HG03159 (cell line): ENCODE data around the gene DHX35.

Source experiments
- ATAC-seq: cut with Tn5 transposase; IDR thresholded peaks from one replicate; pipeline ENCODE4 v1.9.1; 2021; ENCODE audit warnings: mild to moderate bottlenecking, moderate library complexity; ENCODE audit not compliant: unreplicated experiment

The DHX35 gene

DNA sequence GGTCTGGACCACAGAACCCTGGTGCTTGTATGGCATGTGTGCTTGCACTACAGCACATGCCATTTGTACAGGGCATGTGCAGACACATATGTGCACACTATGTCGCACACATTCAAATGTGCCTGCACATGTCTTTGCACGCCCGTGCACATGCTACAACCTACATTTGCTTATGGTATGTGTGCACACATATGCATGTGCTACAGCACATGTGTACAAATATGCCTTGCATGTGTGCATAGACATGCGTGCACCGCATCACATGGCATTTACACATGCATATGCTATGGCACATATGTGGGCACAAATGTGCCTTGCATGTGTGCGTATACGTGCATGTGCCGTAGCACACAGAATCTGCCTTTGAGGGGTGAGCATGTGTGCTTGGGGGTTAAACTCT is 90.5 kb downstream of the DHX35 start:
- ATAC-seq, result no peak

DNA sequence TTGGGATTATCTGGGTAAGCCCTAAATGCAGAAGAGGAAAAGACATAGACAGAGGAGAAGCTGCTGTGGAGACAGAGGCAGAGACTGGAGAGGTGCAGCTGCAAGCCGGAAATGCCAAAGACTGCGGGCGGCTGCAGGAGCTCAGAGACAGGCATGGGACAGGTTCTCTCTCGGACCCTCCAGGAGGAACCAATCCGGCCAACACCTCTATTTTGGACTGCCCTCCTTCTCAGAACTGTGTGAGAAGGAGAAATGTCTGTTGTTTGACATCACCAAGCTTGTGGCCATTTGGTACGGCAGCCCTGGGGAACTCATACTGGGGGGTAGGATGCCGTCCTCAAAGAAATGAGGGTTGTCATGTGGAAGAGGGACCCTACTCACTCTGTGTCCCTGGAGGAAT is 95.0 kb downstream of the DHX35 start:
- ATAC-seq, result no peak

DNA sequence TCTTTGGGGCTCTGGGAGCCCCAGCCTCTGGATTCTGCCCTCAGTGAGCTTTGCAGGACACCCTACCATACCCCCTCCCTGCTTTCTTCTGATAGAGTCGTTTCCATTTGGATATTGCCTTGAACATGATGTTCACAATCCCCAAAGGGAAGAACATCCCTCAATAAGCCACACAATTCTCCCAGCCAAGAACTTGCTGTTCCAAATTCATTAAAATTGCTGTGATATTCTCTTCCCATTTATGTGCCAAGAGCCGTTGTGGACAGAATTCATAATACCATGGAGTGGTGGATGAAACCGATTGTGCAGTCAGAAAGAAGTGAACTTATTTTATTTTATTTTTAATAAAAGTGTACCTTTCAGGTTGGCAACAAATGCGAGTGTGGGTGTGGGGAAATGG is 95.8 kb downstream of the DHX35 start:
- no peak for ATAC-seq

DNA sequence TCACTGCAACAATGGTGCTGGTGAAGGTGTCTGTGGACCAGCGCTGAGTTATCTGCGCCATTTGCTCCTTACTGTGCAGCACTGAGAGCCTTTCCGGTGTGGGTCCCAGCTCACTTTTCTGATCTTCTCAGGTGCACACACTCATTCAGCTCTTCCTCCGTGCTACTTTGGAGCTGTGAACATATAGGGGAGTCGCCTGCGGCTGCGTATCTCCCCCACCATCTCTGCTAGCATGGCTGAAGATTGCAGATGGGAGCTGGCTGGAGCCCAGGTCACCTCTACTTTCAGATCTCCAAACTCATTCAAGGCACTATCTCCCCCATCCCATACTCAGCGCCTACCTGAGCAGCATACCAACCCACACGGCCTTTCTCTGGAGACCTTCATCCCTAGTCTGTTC is 96.9 kb downstream of the DHX35 start:
- no peak for ATAC-seq

DNA sequence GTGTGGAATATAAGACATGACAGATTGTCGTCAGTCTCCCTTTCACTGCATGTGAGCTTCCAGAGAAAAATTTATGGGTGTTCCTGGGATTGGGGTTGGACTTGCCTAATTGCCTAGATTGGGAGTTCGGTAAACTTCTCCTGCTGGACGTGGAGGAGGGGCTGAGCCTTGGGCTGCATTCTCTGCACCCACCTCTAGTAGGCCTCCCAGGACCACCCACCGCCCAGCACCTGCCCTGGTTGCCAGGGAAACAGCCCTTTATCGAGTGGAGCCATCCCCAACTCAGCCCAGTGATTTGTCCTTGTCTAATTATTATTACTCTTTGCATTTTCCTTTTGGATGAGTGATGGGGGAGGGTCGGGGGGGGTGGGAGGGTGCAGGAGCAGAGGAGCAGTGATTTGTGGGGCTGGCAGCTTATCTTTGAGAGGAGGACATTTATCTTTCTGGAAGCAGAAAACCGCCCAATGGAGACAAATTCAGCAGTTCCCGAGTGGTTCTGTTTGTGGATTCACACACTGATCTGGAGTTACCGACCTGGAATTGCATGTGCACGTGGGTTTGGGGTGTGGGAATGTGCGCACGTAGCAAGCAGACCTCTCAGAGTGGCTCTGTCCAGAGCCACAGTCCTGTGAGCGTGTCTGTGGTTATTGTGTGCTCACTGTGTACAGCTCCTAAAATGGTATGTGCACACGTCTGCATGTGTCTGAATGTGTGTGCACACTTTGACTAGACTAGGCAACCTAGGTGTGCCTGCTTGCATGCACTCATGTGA is 104.5 kb downstream of the DHX35 start:
- ATAC-seq, result no peak

DNA sequence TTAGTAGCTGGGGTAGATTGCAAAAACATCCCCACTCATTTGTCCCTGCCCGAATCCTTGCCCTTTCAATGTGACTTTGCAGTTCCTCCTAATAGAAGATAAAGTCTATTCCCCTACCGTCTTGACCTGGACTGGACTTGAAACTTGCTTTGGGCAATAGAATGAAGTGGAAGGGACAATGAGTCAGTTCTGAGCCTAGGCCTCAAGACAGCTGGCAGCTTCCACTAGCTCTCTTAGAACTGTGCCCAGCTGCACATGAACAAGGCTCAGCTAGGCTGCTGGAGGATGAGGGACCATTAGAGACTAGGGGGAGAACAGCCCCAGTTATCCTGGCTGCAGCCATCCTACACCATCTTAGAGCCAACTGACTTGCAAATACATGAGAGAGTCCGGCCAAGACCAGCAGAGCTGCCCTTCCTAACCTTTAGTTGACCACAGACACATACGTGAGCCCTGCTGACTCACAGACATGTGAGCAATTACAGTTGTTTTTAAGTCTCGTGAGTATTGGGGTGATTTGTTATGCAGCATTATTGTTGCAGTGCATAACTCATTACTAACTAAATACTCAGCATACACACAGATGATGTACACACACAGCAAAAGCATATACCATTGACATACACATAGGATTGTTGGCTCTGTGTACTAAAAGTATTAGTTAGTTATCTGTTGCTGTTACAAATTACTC is 105.5 kb downstream of the DHX35 start:
- no peak for ATAC-seq

DNA sequence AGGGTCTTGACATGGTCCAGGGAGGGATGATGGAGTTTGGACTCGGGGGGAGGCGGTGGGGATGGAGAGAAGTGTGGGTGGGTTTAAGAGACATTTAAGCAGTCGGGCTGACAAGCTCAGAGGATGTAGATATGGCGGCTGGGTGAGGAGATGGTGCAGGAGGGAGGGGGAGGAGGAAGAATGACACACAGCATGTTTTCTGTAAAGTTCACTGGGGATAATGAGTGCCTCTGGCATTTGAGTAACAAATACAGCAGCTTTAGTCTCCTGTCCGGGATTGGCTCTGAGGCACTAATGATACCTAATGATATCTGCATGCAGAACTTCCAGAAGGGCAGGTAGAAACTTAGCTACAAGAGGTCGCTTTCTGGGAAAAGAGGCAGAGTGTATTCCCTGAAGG is 107.8 kb downstream of the DHX35 start:
- no peak for ATAC-seq

DNA sequence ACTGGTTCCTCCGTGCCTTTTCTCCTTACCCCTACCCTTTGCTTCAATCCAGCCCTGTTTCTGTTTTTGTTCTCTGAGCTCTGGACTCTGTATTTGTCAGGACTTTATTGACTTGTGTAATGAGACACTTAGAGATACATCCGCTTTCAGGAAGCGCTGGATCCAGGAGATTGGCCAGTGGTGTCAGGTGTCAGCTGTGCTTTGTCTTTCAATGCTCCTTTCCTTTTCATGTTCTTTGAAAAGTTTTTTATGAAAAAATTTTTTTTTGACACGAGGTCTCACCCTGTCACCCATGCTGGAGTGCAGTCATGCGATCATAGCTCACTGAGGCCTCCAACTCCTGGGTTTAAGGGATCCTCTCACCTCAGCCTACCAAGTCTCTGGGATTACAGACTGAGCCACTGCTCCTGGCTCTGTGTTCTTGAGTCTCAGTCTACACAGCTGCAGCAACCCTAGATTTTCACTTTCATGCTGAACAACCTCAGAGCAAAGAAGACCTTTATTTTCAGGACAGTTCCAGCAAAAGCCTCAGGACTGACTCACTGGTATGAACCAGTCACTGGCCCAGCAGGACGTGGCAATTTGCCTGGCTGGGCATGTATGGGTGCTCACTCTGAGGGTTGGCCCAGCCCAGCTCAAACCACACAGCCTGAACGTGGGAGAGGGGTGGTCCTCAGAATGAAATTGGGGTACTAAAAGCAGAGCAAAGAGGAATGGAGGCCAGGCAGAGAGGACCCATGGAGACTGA is 108.5 kb downstream of the DHX35 start:
- no peak for ATAC-seq

DNA sequence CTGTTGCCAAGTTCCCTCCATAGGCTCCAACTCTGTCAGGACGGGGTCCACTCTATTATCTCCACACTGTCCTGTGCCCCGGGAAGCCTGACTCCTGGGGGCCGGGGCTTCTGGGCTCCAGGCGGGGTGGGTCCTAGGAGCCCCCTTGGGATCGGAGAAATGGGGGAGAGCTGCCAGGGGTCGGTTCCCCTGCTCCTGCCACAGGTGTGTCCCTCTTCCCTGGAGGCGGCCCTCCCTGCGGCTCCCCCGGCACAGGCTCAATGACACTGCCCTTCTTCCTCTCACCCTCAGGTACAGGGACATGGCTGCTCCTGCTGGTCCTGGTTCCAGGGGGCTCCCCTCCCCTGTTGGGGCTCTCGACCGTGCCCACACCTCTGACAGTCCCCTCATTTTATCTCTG is 110.0 kb downstream of the DHX35 start:
- ATAC-seq, result no peak

DNA sequence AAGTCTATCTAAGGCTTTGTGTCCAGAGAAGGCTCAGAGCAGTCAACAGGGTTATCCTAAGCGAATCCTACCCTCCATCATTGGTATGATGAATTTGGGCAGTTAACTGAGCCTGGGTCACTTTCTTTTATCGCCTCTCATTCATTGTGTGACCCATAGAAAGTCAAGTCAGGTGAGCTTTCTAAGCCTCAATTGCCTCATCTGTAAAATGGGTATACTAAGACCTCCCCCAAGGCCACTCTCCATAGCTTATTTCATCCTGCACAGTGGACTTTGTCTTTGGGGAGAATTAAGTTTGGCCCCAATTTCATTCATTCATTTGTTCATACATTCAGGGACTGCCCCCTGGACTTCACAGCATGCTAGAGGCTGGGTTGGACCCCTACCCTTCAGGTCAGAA is 110.5 kb downstream of the DHX35 start:
- ATAC-seq, result no peak

DNA sequence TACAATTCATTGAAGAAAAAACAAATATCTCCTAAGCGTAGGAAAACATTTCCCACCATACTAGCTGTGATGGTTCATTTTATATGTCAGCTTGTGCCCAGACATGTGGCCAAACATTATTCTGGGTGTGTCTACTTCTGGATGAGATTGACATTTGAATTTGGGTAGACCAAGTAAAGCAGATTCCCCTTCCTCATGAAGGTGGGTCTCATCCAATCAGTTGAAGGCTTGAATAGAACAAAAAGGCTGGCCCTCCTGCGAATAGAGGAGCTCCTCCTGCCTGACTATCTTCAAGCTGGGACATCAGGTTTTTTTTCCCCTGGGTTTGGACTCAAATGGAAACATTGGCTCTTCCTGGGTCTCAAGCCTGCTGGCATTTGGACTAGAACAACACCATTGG is 113.6 kb downstream of the DHX35 start:
- no peak for ATAC-seq

DNA sequence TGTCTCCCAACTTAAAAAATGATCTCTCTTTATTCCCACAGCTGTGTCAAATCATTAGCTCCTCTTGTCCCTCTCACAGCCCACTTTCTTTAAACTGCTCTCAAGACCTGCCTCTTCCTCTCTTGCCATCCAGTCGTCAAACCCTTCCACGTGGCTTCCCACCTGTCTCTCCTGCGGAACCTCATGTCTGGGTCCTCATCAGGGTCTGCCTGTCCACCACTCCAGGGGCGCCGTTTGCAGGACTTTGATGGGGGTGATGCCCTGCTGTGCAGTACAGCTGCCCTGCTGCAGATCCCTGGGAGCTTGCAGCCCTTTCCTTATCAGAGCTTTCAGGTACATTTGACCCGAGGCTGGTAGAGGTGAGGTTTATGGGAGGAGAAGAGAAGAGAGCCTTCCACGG is 114.8 kb downstream of the DHX35 start:
- no peak for ATAC-seq

DNA sequence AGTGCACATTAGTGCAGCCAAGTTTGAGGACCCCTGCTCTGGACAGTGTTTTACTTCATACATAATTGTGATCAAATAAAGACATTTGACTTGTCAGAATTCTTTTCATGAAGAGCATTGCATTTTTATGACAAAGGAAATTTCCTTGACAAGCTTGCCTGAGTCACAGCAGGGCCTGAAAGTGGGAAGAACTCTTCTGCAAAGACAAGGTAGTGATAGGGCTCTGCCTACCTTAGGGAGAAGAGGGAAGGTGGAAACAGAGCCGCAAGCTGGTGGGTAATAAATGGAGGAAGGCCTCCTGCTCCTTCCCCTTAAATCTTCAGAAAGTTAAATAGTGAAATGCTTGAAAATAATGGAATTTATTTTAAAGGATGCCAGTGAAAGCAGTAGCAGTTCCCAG is 118.2 kb downstream of the DHX35 start:
- no peak for ATAC-seq

DNA sequence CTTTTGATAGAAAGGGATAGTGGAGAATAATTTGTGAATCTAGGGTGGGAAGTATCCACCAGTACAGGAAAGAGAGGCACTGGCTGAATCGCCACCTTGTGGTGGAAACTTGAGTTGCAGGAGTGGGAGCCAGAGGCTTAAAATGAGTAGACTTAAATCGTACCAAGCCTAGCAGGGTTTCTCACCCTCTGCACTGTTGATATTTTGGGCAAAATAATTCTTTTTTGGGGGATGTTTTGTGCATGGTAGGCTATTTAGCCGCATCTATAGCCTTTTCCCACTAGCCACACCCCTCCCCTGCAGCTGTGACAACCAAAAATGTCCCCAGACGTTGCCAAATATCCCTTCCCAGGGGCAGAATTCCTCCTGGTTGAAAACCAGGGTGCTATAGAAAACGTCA is 119.1 kb downstream of the DHX35 start:
- no peak for ATAC-seq

DNA sequence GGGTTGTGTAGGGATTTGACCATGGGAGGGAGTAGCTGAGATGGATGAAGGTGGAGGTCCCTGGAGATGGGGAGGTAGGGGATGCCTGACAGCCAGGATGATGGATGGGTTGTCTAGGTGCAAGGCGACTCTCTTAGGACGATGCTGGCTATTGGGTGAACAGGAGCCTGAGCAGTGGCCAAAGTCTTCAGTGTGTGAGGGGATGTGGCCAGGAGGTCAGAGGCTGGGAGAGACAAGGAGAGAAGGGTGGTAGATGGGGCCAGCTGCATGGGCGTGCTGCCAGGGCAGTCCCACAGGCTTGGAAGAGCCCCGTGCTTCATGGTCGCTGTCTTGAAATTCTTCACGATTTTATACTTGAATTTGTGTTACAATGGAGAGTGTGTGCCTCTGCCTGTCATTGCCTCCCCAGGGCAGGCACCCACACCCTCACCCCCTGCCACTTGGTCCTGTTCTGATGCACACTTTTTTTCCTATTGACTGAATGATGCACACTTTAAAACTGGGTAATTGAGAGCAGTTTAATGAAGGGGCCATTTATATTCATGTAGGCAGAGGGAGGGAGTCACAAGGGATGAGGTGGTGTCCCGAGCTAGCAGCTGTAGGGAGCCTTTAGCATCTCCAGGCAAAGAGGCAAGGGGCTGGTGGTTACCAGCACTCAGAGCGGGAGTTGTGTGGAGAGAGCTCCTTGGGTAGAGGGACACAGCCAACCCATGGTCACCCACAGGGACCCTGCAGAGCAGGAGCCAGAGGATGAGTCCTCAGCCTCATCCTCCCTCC is 120.7 kb downstream of the DHX35 start:
- ATAC-seq, result no peak

DNA sequence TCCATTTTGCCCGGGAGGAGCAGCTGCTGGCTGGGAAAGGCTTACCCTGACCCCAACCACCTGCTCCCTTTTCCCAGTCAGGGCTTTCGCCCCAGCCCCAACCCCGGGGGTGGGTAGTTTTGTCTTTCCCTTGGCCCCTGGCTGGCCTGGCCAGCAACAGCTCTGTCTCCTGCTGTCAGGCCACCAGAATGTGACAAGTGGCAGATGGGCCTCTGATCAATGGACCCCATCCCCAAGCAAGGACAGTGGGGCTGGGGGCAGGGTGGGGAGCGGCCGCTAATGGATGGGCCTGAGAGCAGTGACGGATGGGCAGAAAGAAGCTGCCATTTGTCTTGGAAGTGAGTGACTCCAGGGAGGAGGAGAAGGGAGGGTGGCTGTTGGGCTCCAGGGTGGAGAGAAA is 121.6 kb downstream of the DHX35 start:
- no peak for ATAC-seq

DNA sequence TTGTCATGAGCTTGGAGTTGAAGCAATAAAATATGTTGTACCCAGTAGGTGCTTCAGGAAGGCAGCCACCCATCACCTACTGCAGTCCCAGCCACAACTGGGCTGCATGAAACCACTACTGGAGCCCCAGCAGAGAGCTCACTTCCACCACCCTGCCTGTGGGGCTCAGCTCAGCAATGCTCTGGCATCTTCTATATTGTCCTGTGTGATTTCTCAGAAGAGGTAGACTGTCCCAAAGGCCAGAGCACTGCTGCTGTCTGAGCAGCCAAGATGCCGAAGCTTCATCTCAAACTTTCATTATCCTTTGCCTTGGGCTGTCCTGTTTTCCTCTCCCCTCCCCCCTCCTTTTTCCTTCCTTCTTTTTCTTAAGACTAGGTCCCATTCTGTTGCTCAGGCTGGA is 126.9 kb downstream of the DHX35 start:
- no peak for ATAC-seq
